Endothelial cell of umbilical vein (primary cell): ENCODE results near the gene CNNM3. TPM values are rescaled to one million over a fixed set of nuclear protein-coding genes. Genes with fewer than 3 reads are reported as not detected.

Experiments used
- BruUV-seq: library from RNA; stranded (reverse); fragments of 400-500 nt; replicated peaks from 2 replicates; lab custom pipeline; 2021; lab: Mats Ljungman, UMichigan
- CTCF ChIA-PET: fragments of 300-600, 350-600 bp; sonication (Branson Sonifier 250); formaldehyde crosslinking; loops from one replicate; lab custom pipeline; 2021; ENCODE audit warnings: antibody characterized with exemption, inconsistent platforms; lab: Charles Lee
- POLR2A ChIA-PET: fragments of 300-600, 350-600 bp; sonication (Branson Sonifier 250); formaldehyde crosslinking; loops from one replicate; lab custom pipeline; 2021; ENCODE audit warnings: antibody characterized with exemption, inconsistent platforms; lab: Charles Lee
- DNase-seq: peaks from one replicate; pipeline ENCODE4 v3.0.0-alpha.2; 2011; ENCODE audit warnings: low read depth, low spot score
- FAIRE-seq: peaks from 2 replicates; lab custom pipeline; 2011; peaks lifted over from hg19 to GRCh38; lab: Jason Lieb, UNC
- H2AFZ ChIP-seq: 2 replicates; pipeline ENCODE4 v1.6.0; 2012; ENCODE audit warnings: low read depth, low read length, control low read depth, inconsistent platforms
- H3K27ac ChIP-seq: 2 replicates; pipeline ENCODE4 v1.5.1; 2011; ENCODE audit warnings: low read depth, mild to moderate bottlenecking, control low read depth, low read length, moderate library complexity; ENCODE audit not compliant: insufficient read depth
- H3K27me3 ChIP-seq, 2 experiments: 2 replicates each; pipeline versions ENCODE4 v1.6.0 to v1.6.1; 2011; ENCODE audit warnings: low read length in 2 of 2, mixed read lengths in 1 of 2; ENCODE audit not compliant: control insufficient read depth in 2 of 2, insufficient read depth in 2 of 2
- H3K36me3 ChIP-seq, 2 experiments: 2 replicates in 1 of 2; 3 replicates in 1 of 2; pipeline ENCODE4 v1.5.1; 2011; ENCODE audit warnings: low read length in 2 of 2, mild to moderate bottlenecking in 1 of 2, moderate library complexity in 1 of 2; ENCODE audit not compliant: control insufficient read depth in 2 of 2, insufficient read depth in 2 of 2; ENCODE audit errors: extremely low read depth in 1 of 2
- H3K4me1 ChIP-seq: 3 replicates; pipeline ENCODE4 v1.5.1; 2011; ENCODE audit warnings: mild to moderate bottlenecking, low read length; ENCODE audit not compliant: control insufficient read depth, insufficient read depth; ENCODE audit errors: extremely low read depth
- H3K4me2 ChIP-seq: 2 replicates; pipeline ENCODE4 v1.6.1; 2011; ENCODE audit warnings: low read length, control low read depth, mixed read lengths; ENCODE audit not compliant: insufficient read depth
- H3K4me3 ChIP-seq, 3 experiments: fragments of 200-600 bp in 1 of 3; sonication (generic), shearing (Covaris generic) in 1 of 3; replicated peaks in 1 of 3; 2 replicates each; pipeline ENCODE4 v1.5.1; 2011 to 2016; ENCODE audit warnings: control low read depth in 3 of 3, low read length in 3 of 3, mild to moderate bottlenecking in 2 of 3, inconsistent platforms in 1 of 3, low read depth in 1 of 3, moderate library complexity in 1 of 3; ENCODE audit not compliant: insufficient read depth in 1 of 3
- H3K79me2 ChIP-seq: 2 replicates; pipeline ENCODE4 v1.6.0; 2012; ENCODE audit warnings: low read length, inconsistent platforms; ENCODE audit not compliant: control insufficient read depth, insufficient read depth
- H3K9ac ChIP-seq: replicated peaks from 2 replicates; pipeline ENCODE3; 2011; ENCODE audit warnings: low read length, control low read depth; ENCODE audit not compliant: insufficient read depth; ENCODE audit errors: extremely low read depth
- H3K9me1 ChIP-seq: replicated peaks from 3 replicates; pipeline ENCODE4 v1.6.0; 2011; ENCODE audit warnings: mild to moderate bottlenecking, low read length; ENCODE audit not compliant: control insufficient read depth, insufficient read depth; ENCODE audit errors: extremely low read depth
- H3K9me3 ChIP-seq: replicated peaks from 2 replicates; pipeline ENCODE4 v1.5.1; 2012; ENCODE audit warnings: low read length, inconsistent platforms; ENCODE audit not compliant: control insufficient read depth, insufficient read depth
- H4K20me1 ChIP-seq: replicated peaks from 2 replicates; pipeline ENCODE3; 2011; ENCODE audit warnings: mild to moderate bottlenecking, low read length; ENCODE audit not compliant: control insufficient read depth, insufficient read depth; ENCODE audit errors: extremely low read depth
- CTCF ChIP-seq, 2 donors: IDR thresholded peaks; 1 replicate in 1 of 2; 2 replicates in 1 of 2; pipeline ENCODE4 v1.5.1; 2011; ENCODE audit warnings: low read length in 2 of 2, mild to moderate bottlenecking in 2 of 2, moderate library complexity in 2 of 2, control low read depth in 1 of 2, inconsistent platforms in 1 of 2, low read depth in 1 of 2; ENCODE audit not compliant: insufficient read depth in 1 of 2; ENCODE audit errors: extremely low read depth in 1 of 2
- EZH2 ChIP-seq: IDR thresholded peaks from 2 replicates; pipeline ENCODE4 v1.6.1; 2012; ENCODE audit warnings: borderline replicate concordance, low read depth, mild to moderate bottlenecking, moderate library complexity, low read length, inconsistent platforms; ENCODE audit not compliant: severe bottlenecking
- MAX ChIP-seq: IDR thresholded peaks from 2 replicates; pipeline ENCODE4 v1.6.1; 2011; ENCODE audit not compliant: insufficient read depth, insufficient read length
- MYC ChIP-seq: IDR thresholded peaks from one replicate; pipeline ENCODE4 v1.6.1; 2011; ENCODE audit warnings: mild to moderate bottlenecking, low read depth, low read length
- POLR2A ChIP-seq: IDR thresholded peaks from 2 replicates; pipeline ENCODE4 v1.6.1; 2012; ENCODE audit warnings: low read depth, mild to moderate bottlenecking, control low read depth, low read length
- POLR2AphosphoS5 ChIP-seq: IDR thresholded peaks from 2 replicates; pipeline ENCODE4 v1.6.1; 2012; ENCODE audit warnings: low read depth, mild to moderate bottlenecking, control low read depth, low read length, moderate library complexity; ENCODE audit not compliant: insufficient read depth
- dilution Hi-C: fragments of 300-500 bp; cut with MboI; formaldehyde crosslinking; loops from one replicate; pipeline ENCODE4 v1.15.0; 2019; ENCODE audit warnings: low sequenced_read_pairs; ENCODE audit not compliant: extremely low pct_ligation_motif_present
- intact Hi-C: fragments of 100-400 bp; cut with micrococcal nuclease; formaldehyde crosslinking; loops from one replicate; pipeline ENCODE4 v1.10.0; 2022
- polyA plus RNA-seq, 4 experiments: library from polyadenylated mRNA; depleted of rRNA in 3 of 4; stranded (reverse) in 3 of 4; unstranded in 1 of 4; fragments of >200 nt; gene quantifications; 2 replicates each; pipeline versions ENCODE4 v1.2.1 to v1.2.3, GENCODE V29; 2011 to 2012; ENCODE audit warnings: missing spikeins in 1 of 4
- total RNA-seq: library from RNA; stranded (reverse); gene quantifications from 2 replicates; pipeline ENCODE4 v1.2.3, GENCODE V29; 2021

Gene CNNM3
- total and polyA plus RNA-seq, 2 donors (not counting 3 experiments of a cell fraction or from before 2014, with no cell fraction given): 13.0 to 14.9 TPM

- ChIA-PET POLR2A (no interaction called here), CTCF (interaction anchor here (1.1 to 3.6 kb wide), 2 partner anchors 13 to 299 kb away, joined by 3 to 12 read pairs; partner anchors contain the start of gene ANKRD36)
- Histone ChIP-seq H3K36me3 (no peaks in the 10 kb centered on the region), H3K4me1 (peaks cover 13% of the 10 kb centered on the region), H3K27me3 (no peaks in the 10 kb centered on the region), H4K20me1 (no peaks in the 10 kb centered on the region), H3K9me1 (no peaks in the 10 kb centered on the region), H3K4me2 (no peak overlapping the region), H3K79me2 (peaks cover 9% of the 10 kb centered on the region), H3K4me3 (no peak overlapping the region), H3K9ac (no peak overlapping the region), H2AFZ (no peak overlapping the region), H3K27ac (no peak overlapping the region), H3K9me3 (no peaks in the 10 kb centered on the region)
- no TSS peak for BruUV-seq
- no peak for DNase-seq
- TF ChIP-seq POLR2A: no peak
- TF ChIP-seq POLR2AphosphoS5: no peak
- no peak for TF ChIP-seq CTCF (IDR thresholded peaks at IDR 0.05; ENCODE audit: extremely low read depth in 1 of 2, insufficient read depth in 1 of 2, low read depth in 1 of 2, low read length in 2 of 2)
- no peak for TF ChIP-seq MYC
- TF ChIP-seq EZH2: no peak
- no peak for TF ChIP-seq MAX
- intact Hi-C loops (no loop called here), dilution Hi-C loops (no loop called here)
- no peak for FAIRE-seq
Measured at GRCh38 chr2:96813656-96814055, 2.4 kb upstream of the CNNM3 start.
